ENCODE data around the gene PDE6H. TPM values are rescaled to one million over a fixed set of nuclear protein-coding genes. Genes with fewer than 3 reads are reported as not detected.

The PDE6H gene
- total and polyA plus RNA-seq, 2 of the 8 experiments (the other 6 are each of a cell fraction or from before 2014, with no cell fraction given) = not detected

- H2AFZ ChIP-seq (ENCODE audit: low read length) = peak overlapping the region; percentile 96
- no peak overlapping the region for H3K18ac ChIP-seq (ENCODE audit: extremely low read depth, low read length)
- H3K36me3 ChIP-seq (ENCODE audit: control insufficient read depth in 2 of 4, insufficient read depth in 4 of 4, low read length in 3 of 4) = no peaks in the 10 kb centered on the region
- CTCF ChIA-PET (ENCODE audit: partially characterized antibody) = interaction anchor here (0.6 to 1.9 kb wide), 8 partner anchors 9 to 178 kb away, joined by 3 to 9 read pairs (median 5); partner anchors contain the start of gene ERP27
- no peak overlapping the region for H4K5ac ChIP-seq (ENCODE audit: insufficient read length, low read depth, low read length)
- H3K23ac ChIP-seq (ENCODE audit: insufficient read length) = no peak overlapping the region
- H2BK15ac ChIP-seq (ENCODE audit: low read length) = no peak overlapping the region
- POLR2A ChIA-PET (ENCODE audit: partially characterized antibody) = interaction anchor here (0.6 to 1.2 kb wide), 4 partner anchors 20 to 174 kb away, joined by 3 to 4 read pairs (median 3); a partner anchor contains a TSS
- H2BK5ac ChIP-seq (ENCODE audit: low read depth, low read length) = no peak overlapping the region
- TF ChIP-seq TBP (IDR thresholded peaks at IDR 0.05; ENCODE audit: low read depth, low read length) = peak; percentile 38; the same call in 1 of the 2 replicates
- no peak for TF ChIP-seq CHD2 (IDR thresholded peaks at IDR 0.05; ENCODE audit: low read length)
- TF ChIP-seq POLR2A (IDR thresholded peaks at IDR 0.05; ENCODE audit: control extremely low read depth in 1 of 2, low read depth in 2 of 2, low read length in 2 of 2) = peak in 1 of 2 experiments; percentile 62; a peak in 1 of 3 replicates
- TF ChIP-seq SRF (IDR thresholded peaks at IDR 0.05; ENCODE audit: low read depth, low read length) = peak; percentile 98
- TF ChIP-seq EZH2 (IDR thresholded peaks at IDR 0.05; ENCODE audit: low read depth, low read length, severe bottlenecking) = no peak
- DNase-seq (ENCODE audit: low read depth in 1 of 2, low spot score in 2 of 2) = no peak
- H2BK20ac ChIP-seq (ENCODE audit: low read length) = no peak overlapping the region
- WGBS, 2 experiments (ENCODE audit: extremely low coverage in 1 of 2, insufficient coverage in 1 of 2, insufficient read length in 1 of 2, insufficient replicate concordance in 2 of 2, low coverage in 1 of 2, low lambda C conversion rate in 2 of 2, missing lambda C conversion rate in 1 of 2) = 90% methylated on average over 3 of the region's 3 CpGs; no CpG with 5 or more reads in 1 of the 2 experiments
- no peaks in the 10 kb centered on the region for H4K20me1 ChIP-seq (replicated peaks in 1 of 2; ENCODE audit: control insufficient read depth in 1 of 2, insufficient read depth in 2 of 2, low read length in 2 of 2)
- H3K4me3 ChIP-seq (ENCODE audit: extremely low read depth in 1 of 4, insufficient read depth in 2 of 4, low read depth in 3 of 4, low read length in 4 of 4) = no peak overlapping the region
- H4K91ac ChIP-seq (replicated peaks; ENCODE audit: insufficient read length, low read length) = no peak overlapping the region
- H3K9me3 ChIP-seq (ENCODE audit: insufficient read depth in 2 of 2, low read depth in 1 of 2, low read length in 1 of 2) = no peaks in the 10 kb centered on the region
- FAIRE-seq = peak; percentile 90
- no peak overlapping the region for H2BK120ac ChIP-seq (replicated peaks; ENCODE audit: low read depth, low read length)
- no peak overlapping the region for H4K8ac ChIP-seq (ENCODE audit: extremely low read depth, insufficient read depth, low read length)
- peak overlapping the region; percentile 30; the same call in 1 of the 2 replicates for H3K27ac ChIP-seq (ENCODE audit: low read depth, low read length)
- no peak overlapping the region for H3K14ac ChIP-seq (ENCODE audit: insufficient read length)
- H3K4ac ChIP-seq (replicated peaks; ENCODE audit: insufficient read length, low read depth, low read length) = no peak overlapping the region
- peaks cover 0 to 4% (median 0%) of the 10 kb centered on the region in 4 experiments; a peak in 1 of 7 replicates for H3K4me1 ChIP-seq (replicated peaks in 1 of 4; ENCODE audit: control insufficient read depth in 3 of 4, insufficient read depth in 4 of 4, low read length in 3 of 4)
- no peaks in the 10 kb centered on the region for H3K79me2 ChIP-seq (ENCODE audit: control insufficient read depth in 1 of 2, insufficient read depth in 2 of 2, low read length in 2 of 2)
- no peak overlapping the region for H3K56ac ChIP-seq (replicated peaks; ENCODE audit: insufficient read length, low read depth, low read length)
- no peaks in the 10 kb centered on the region; the same call in 1 of the 2 replicates for H3K23me2 ChIP-seq (ENCODE audit: low read depth, low read length)
- no peaks in the 10 kb centered on the region for H3K27me3 ChIP-seq (replicated peaks in 1 of 4; ENCODE audit: control insufficient read depth in 3 of 4, extremely low read depth in 1 of 4, insufficient read depth in 3 of 4, low read length in 3 of 4)
- no peak overlapping the region for H3K4me2 ChIP-seq (ENCODE audit: insufficient read depth in 1 of 2, low read depth in 2 of 2, low read length in 2 of 2)
- H3K79me1 ChIP-seq (ENCODE audit: low read depth, low read length) = no peaks in the 10 kb centered on the region
- H2AK5ac ChIP-seq (ENCODE audit: low read depth, low read length) = no peak overlapping the region
- no peak overlapping the region for H3K9ac ChIP-seq (replicated peaks in 1 of 4; ENCODE audit: extremely low read depth in 1 of 4, low read depth in 3 of 4, low read length in 3 of 4)
- no peak overlapping the region; the same call in 1 of the 2 replicates for H2BK12ac ChIP-seq (ENCODE audit: low read depth, low read length)
These were observed 24.2 kb upstream of the PDE6H start for GRCh38 chr12:14948672-14949071.

All from H1 (cell line).